ENCODE measurements around the gene CD19.

CD19 gene

DNA sequence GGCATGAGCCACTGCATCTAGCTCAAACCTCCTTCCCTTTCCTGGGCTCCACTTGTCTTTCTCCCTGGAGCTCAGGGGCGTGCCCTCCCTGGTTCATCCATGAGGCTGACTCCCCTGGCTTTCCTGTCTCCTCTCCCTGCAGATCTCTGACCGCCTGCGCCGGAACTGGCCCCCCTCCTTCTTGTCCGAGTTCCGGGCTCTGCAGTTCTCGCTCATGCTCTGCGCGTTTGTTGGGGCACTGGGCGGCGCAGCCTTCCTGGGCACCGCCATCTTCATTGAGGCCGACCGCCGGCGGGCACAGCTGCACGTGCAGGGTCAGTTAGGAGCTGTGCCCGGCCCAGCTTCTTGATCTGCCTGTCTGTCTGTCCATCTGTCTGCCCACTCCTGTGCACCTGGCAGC is 51.9 kb downstream of the CD19 start:
- DNase-seq, result no peak

DNA sequence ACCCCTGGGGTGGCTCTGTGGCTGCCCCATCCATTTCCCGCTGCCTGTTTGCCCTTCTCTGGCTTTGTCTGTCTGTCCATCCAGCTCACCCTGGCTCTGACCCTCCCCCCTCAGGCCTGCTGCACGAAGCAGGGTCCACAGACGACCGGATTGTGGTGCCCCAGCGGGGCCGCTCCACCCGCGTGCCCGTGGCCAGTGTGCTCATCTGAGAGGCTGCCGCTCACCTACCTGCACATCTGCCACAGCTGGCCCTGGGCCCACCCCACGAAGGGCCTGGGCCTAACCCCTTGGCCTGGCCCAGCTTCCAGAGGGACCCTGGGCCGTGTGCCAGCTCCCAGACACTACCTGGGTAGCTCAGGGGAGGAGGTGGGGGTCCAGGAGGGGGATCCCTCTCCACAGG is 52.3 kb downstream of the CD19 start:
- DNase-seq, result no peak

DNA sequence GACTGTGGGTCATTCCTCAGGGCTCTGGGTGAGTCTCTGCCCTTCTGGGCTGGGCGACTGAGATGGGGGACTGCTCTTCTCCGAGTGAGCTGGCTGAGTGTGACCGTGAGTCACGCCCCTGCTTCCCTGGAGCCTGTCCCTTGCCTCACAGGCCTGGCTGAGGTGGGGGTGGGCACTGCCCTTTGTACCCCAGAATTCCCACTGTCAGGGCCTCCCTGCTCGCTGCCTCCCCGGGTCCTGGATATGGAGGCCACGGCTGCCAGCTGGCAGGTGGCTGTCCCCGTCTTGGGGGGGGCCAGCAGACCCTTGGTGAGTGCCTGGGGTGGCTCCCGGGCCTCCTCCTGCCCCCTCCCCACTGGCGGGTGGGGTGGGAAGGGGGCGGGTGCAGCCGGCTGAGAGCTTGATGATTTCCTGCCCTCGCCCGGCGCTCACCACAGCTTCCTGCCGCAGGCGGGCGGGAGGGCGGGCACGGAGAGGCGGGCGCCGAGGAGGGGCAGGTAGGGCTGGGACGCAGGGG is 52.9 kb downstream of the CD19 start, which contains the start of gene LAT:
Gene LAT, plus strand, starts transcription at position 434 of the 517 bp plus-strand sequence. CDS start 366 bp downstream, outside the sequence.
- DNase-seq, result no peak

DNA sequence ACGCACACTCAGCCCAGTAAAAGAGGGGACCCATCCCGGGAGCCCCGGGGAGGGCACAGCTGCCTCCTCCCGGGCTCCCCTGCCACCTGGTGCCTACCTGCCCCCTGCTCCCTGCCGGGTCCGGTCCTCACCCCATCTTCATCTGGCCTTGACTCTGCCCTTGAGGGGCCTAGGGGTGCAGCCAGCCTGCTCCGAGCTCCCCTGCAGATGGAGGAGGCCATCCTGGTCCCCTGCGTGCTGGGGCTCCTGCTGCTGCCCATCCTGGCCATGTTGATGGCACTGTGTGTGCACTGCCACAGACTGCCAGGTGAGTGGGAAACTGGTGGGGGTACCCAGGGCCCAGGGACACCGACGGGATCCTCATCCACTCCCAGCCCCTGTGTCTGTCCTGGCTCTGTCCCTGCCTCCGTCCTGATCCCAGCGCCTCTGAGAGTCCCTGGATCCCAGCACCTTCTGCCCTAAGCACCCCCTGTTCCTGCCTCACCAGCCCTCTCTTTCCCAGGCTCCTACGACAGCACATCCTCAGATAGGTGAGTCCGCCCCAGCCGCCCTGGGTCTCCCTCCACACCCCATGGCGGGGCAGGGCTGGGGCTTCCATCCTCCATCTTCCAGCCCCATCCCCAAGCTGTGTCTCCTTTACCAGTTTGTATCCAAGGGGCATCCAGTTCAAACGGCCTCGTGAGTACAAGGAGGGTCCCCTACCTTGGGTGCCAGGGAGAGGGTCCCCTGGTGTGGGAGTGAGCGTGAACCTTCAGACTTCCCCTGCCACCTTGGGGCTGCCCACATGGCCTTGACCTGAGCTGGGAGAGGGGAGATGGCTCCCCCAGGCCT is 53.7 kb downstream of the CD19 start:
- DNase-seq, result no peak

DNA sequence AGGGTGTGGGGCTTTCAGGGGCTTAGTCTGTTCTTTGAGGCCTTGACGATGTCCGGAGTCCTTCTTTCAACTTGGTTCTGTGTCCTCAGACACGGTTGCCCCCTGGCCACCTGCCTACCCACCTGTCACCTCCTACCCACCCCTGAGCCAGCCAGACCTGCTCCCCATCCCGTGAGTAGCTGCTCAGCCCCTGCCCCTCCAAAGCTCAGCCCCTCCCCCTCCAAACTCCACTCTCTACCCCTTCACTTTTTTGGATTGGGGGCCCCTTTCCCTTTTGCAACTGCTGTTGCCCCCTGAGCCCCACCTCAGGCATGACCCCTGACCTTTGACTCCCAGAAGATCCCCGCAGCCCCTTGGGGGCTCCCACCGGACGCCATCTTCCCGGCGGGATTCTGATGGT is 54.3 kb downstream of the CD19 start:
- no peak for DNase-seq

DNA sequence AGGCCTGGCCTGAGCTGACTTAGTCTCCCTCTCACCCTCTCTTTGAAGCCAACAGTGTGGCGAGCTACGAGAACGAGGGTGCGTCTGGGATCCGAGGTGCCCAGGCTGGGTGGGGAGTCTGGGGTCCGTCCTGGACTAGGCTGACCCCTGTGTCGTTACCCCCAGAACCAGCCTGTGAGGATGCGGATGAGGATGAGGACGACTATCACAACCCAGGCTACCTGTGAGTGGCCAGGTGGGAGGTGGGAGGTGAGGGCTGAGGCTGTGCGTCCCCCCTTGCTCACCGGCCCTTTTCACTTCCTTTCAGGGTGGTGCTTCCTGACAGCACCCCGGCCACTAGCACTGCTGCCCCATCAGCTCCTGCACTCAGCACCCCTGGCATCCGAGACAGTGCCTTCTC is 54.7 kb downstream of the CD19 start:
- DNase-seq, result no peak

DNA sequence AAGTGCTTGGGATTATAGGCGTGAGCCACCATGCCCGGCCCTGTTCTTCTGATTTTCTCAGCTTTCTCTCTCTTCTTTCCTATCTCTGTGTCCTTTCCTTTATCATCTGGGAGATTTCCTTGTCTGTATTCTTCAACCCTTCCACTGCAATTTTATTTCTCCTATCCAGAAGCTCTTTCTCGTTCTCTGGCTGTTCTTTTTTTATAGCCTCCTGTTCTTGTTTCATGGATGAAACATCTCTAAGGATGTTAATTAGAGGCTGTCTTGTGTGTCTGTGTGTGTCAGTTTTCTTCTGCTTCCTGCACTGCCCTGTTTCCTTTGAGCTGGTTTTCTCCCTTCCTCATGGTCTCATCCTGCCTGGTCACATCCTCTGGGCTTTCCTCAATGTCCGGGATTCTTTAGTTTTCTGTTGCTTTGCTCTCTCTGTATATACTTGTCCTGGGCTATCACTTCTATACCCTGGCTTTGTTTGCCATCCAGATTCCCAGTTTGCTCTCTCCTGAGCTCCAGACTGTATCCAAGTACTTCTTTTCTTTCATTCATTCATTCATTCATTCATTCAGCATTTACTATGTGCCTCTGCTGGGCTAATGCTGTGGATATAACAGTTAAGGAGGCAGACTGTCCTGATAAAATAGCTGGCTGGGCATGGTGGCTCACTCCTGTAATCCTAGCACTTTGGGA is 55.5 kb downstream of the CD19 start:
- DNase-seq, result no peak
